Fibroblast of peridontal ligament (primary cell): Measurements from ENCODE around the gene C4orf17.
"Not testable (repeated sequence)": the region's sequence is repeated elsewhere in the genome, so short reads cannot be mapped to it uniquely, and the experiment has no call there.

ENCODE experiments used
- DNase-seq: peaks from one replicate; pipeline ENCODE4 v3.0.0-alpha.2; 2010; ENCODE audit errors: extremely low read depth

C4orf17 gene

DNA sequence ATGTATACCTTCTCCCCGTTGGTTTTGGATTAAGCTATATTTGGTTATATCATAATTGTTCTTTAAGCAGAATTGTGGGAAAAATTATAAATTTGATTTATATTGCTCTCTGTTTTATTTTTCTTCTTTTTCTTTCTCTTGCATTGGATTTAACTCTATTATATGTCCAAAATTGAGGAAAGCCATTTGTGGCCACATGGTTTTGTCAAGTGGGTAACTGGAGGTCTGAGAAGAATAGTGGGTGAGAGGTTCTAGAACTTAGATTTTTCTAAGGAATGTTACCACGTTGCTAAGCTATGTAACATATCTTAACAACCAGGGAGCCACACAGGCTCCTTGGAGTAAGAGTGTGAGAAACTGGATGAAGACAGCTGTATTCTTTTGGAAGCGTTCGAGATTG lies at the start of gene C4orf17:
Gene C4orf17, plus strand, starts transcription at position 301 of the 400 bp plus-strand sequence. CDS start 2,061 bp downstream, outside the sequence.
- no peak for DNase-seq

DNA sequence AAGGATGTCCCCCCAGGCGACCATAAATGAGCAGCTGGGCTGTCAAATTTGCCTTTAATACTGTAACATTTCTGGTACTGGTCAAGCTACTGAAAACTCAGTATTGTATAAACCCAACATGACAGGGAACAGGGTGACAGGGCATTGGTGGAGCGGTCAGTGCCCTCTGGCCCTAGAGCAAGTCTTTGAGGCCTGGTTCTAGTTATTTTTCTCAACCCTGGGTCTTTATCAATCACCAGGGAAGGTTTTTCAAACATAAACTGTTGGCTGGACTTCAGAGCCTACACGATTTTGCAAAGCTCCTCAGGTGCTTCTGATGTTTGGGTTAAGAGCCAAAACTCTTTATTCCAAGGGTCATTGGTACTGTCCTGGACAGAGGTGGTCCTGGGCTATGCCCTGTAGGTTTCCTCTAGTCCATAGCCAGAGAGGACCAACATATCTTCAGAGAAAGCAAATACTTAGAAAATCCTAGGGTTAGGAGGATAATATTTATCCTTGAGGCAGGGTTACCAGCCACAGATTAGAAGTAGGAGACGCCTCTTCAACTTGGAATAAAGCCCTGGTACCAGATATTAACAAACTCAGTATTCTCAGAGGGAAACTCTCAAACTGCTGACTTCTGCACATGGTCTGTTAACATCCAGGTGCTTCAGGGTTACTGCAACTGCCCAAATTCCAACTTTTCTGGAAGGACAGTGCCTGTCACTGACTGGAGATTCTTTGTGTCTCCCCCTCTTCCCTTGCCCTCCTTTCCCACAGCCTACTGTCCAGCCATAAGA lies 49.0 kb upstream of the C4orf17 start:
- no peak for DNase-seq

DNA sequence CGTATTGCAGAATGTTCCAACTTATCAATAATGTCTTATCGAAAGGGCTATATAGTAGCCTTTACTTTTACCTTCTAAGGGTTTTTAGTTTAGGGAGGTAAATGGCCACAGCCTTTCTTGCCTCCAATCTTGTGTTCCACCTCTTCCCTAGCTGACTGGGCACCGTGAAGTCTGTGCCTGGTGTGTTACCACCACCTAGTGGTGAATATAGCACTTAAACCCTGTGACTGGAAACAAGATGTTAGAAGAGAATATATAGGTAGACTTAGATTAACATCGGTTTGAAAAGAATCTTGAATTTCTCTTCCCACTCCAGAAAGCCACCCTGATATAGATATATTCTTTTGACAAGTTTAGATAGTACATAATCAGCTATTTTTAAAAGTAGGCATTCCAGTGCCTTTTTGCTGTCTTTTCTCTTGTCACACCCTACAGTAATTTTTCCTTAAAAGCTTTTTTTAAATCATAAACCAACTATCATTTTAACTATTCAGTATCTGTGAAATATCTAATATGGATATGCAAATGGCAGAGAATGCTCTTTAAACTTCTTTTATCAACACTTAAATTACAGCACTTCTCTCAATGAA lies 47.9 kb upstream of the C4orf17 start:
- DNase-seq: peak; percentile 84

DNA sequence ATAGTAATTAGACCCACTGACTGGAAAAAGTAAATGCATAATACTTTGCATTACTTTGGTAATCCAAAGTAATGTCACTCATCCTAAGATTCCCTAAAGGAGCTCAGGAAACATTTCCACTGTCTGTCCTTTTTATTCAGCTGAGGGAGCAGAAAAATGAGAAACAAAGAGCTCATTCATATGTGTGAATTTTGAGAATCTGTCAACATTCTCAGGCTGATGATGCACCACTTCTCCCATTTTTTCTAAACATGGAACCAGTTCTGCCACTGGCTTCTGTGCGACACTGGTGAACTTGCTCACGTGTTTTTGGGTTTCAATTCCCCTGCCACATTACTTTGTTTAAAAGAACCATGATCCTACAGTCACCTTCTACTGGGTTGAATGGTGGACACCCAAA lies 47.3 kb upstream of the C4orf17 start:
- no peak for DNase-seq

DNA sequence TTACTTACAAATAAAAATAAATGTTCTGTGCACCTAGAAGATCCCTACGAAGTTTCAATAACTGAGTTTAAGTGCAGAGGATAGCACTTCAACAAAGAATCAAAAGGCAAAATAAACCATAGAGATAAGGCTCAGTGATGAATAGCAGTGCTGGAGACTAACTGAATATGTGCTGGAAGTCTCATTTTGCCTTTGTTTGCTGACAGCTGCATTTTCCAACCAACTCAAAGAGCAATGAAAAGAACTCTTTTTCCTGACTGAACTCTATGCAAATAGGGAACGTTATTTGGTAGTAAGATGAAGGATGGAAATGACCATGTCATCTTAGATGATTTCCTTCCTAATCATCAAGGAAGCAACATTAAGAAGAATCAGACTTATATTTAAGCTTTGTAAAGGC lies 42.9 kb upstream of the C4orf17 start:
- no peak for DNase-seq

DNA sequence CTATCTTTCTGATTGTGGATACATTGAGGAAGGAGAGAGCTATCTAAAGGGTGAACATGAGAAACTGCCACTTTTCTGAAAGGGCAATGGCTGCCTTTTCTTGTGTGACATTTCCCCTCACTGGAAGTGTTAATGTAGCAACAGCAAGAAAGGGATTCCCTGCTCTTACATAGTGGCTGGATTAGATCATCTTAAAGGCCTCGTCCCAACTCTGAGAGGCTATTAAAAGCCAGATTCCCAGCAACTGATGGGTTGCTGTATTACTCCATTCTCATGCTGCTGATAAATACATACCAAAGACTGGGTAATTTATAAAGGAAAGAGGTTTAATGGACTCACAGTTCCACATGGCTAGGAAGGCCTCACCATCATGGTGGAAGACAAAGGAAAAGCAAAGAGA lies 41.9 kb upstream of the C4orf17 start:
- DNase-seq: no peak

DNA sequence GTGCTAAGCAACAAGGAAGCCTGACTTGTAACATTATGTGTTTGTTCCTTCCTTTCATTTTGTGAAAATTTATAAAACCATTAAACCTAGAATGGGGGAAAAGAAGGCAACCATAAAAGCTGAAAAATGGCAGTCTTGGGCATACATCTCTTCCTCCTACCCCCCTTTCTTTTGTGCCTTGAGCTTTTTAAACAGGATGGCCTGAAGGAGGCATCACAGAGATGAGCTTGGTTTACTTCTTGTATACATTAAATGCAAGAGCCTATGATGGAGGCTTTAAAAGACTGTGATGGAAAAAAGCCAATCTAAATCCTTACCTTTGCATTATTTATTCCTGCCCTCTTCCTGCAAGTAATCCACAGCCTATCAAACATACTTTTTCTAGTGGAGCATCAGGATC lies 39.5 kb upstream of the C4orf17 start:
- no peak for DNase-seq

DNA sequence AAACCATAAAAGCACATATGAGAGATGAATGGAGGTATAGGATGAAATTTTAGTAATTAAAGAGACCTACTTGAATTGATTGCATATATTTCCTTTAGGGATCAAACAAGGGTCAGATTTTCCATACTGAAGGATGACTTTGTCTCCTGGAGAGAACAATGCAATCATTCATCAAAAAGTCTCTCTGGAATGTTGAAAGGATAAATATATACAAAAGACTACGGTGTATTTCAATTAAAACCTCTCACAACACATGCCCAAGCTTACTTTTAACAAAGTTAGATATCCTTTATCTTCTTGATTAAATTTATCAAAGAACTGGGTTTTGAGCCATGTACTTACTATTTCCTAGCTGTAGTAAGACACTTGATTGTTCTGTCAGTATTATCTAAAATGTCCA lies 38.9 kb upstream of the C4orf17 start:
- no peak for DNase-seq

DNA sequence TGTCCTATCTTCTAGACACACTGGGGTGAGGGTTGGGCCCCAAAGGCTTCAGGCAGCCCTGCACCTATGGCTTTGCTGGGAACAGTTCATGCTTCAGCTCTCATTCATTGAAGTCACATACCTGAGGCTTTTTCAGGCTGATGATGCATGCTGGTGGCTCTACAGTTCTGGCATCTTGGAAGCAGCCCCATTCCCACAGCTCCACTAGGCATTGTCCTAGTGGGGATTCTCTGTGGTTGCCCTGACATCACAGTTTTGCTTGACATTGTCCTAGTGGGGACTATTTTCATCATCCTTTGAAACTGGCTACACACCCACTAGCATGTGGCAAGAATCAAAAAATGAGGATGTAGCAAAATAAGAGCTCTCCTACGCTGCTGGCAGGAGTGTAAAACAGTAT lies 37.7 kb upstream of the C4orf17 start:
- no peak for DNase-seq

DNA sequence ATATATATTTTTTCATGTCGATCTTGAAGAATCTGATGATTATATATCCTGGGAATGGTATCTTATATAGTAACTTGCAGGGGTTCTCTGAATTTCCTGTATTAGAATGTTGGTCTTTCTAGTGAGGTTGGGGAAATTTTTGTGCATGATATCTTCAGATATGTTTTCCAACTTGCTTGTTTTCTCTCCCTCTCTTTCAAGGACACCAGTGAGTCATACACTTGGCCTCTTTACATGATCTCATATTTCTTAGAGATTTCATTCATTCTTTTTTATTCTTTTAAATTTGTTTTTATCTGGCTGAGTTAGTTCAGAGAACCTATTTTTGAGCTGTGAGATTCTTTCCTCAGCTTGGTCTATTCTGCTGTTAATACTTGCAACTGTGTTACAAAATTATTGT lies 27.2 kb upstream of the C4orf17 start:
- DNase-seq: peak; percentile 42

DNA sequence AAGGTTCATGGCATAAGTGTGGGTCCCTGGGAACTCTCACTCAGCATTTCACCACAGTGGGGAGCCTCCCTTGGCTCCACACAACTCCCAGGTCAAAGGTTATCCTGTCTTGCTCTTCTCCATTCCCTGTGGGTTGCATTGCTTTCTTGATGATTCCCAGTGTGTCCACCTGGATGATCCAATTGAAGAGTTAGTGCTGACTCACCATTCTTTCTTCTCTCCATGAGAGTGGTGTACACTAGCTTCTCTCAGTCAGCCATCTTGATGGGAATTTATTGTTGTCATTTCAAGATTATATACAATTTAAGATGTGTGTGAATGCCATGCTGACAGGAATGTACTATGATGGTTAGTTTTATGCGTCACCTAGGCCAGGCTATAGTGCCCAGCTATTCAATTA lies 25.6 kb upstream of the C4orf17 start:
- no peak for DNase-seq

DNA sequence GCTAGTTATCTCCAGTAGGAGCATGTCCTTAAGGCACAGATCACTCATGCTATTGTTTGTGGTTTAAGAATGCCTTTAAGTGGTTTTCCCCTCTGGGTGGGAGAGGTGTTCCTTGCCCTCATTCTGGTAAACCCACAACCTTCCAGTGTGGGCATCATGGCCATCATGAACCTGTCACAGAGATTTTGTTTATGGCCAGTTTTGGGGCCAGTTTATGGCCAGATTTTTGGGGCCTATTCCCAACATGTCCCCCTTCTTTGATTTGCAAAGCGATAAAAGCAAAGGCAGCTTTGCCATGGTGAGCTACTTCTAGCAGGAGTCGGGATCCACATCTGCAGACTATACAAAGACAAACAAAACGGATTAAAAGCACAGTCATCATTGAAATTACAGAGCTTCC lies 24.2 kb upstream of the C4orf17 start:
- not testable (repeated sequence) for DNase-seq

DNA sequence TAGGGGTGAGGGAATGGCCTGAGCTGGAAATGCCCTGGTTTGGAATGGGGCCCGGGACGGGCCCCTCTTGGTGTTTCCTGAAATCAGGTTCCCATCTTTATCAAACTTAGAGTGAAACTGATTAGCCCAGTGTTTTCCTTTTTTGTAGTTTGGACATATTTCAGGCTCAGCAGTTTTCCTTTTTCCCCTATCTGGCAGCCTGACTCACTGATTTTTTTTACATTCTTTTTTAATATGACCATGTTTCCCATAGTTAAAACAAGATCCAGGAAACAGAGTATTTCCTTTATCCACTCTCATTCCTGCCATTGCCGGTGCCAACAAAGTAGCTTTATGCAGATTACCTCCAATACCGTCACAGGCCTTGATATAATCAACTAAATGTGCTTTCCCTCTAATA lies 20.5 kb upstream of the C4orf17 start:
- no peak for DNase-seq

DNA sequence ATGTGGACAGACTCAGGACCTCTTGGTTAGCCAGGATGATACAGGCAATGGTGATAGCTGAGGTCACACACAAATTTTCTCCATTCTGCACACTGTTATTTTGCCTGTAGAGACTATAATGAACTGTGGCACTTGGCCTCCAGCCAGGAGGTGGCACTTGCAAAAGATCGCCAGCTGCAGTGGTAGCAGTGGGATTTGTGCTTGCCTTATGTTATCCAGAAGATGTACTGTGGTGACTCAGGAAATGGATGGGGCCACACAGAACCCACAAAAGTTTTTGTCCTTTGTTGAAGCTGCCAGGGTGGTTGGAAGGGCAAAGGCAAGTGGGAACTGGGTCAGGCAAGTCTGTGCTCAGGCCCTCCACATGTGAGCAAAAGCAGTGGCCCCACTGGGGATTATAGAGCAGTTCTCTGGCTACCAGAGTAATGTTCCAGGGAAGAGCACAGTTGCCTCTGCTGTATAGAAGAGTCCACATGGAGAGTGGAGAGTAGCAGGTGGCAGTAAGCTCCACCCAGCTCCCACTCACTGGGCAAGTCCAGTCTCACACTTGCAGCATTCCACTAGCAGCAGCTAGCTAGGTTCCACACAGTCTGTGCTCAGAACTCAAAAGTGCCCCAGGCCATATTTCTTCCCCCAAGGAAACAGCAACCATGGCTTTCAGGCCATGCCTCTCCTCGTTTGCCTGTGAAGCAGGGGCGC lies 5.9 kb upstream of the C4orf17 start:
- DNase-seq: no peak

DNA sequence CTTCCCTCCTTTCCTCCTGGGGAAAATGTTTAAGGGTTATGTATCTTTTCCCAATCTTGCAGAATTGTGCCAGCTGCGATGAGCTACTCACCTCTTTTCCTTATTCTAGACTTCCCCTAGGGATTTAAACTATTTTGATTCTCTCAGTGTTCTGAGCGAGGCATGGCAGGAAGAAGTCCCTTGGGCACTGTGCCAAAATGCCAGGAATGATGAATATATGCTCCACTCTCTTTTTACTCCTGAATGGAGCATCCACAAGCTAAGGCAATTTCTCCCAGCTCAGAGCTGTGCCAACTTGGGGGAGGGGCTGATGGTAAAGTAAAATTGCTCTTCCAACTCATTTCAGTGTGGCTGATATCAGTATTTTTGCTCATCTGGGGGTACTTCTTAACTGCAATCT lies 4.0 kb upstream of the C4orf17 start:
- no peak for DNase-seq

DNA sequence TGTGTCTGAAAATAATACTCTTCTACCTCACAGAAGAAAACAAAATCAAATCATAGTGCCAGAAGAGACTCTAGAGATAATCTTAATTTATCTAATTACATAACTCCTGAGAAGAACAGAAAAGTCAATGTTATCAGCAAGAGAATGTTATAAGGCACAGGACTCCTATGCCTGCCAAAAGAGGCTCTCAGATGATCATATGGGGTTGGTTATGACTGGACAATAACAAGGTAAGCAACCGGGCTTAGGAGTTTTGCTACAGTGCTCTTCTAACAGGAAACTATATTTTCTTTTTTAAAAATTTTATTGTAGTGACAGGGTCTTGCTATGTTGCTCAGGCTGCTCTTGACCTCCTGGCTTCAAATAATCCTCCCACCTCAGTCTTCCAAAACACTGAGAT lies 3.5 kb upstream of the C4orf17 start:
- DNase-seq: no peak

DNA sequence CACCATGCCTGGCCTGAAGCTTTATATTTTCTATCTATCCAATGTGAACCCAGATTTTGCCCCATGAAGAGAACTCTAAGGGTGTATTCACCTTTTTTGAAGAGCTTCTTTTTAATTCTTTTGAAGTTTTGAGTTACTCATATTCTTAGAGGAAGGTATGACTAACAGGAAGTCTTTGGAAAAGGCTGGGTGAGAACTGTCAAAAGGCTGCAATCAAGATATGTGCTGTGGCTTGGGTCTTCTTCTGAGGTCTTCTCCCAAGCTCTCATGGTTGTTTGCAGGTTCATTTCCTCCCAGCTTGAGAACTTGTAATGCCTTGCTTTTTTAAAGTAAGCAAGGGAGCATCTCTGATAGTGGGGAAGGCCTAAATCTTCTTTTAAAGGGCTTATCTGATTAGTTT lies 3.1 kb upstream of the C4orf17 start:
- no peak for DNase-seq

DNA sequence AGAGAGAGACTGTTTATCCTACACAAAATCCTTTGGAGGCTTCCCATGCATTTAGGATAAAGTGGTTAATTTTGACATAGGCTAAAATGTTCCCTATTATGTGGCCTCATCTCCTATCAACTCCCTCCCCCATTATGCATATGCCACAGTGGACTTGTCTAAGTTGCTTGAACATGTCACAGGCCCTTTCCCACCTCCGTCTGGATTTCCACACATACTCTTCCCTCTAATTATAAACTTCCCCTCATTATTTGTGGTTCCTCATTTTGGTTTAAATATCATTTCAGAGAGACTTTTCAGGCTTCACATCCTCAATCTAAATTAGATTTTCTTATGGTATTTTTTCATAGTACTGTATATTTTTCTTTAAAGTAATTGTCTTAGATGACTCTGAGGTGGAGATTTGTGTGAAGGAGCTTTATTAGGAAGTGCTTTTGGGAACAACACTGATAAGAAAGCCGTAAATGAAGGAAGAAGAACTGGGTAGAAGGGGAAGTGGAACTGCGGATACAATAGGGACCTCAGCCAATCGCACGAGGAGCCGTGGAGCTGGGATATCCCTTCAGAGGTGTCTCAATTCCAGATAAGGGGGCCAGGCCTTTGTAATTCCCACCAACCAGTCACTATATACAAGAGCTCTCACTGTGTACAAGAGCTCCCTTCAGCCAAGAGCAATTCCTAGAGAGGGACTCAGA lies 7.9 kb downstream of the C4orf17 start:
- DNase-seq: no peak

DNA sequence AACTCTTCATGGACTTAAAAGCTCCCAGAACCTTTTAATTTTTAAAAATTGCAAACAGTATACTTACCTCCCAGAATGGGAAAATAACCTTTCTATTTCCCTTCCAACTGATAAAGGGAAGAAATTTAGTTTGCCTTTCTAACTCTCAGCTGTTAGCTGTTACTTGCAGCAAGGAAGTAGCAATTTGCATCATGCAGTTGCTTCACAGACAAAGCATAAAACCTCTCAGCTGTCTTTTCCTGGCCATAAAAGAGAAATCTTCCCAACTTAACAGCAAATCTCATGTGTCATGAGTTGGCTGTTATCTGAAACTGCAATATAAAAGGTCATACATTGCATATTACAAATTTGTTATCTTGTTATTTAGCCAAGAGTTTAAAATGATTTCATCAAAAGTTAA lies 18.4 kb downstream of the C4orf17 start:
- peak; percentile 32 for DNase-seq

DNA sequence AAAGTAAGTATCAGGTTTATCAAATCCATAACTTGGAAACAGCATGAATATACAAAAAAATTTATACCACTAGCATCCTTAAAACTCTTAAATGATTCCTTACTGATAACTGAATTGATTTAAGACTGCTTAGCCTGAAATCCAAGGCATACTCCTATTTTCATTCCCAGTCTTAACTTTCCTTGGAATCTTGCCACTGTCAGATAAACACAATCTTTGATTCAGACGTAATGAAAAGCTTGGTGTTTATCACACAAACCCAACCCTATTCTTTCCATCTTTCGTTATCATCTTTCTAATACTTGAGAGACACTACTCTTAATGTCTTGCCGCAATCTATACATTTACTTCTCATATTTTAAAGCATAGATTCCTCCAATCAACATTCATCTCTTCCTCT lies 19.1 kb downstream of the C4orf17 start:
- DNase-seq: peak; percentile 8

DNA sequence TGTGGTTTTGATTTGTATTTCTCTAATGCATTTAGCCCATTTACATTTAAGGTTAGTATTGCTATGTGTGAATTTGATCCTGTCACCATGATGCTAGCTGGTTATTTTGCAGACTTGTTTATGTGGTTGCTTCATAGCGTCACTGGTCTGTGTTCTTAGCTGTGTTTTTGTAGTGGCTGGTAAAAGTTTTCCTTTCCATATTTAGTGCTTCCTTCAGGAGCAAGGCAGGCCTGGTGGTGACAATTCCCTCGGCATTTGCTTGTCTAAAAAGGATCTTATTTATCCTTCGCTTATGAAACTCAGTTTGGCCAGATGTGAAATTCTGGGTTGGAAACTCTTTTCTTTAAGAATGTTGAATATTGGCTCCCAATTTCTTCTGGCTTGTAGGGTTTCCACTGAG lies 23.9 kb downstream of the C4orf17 start:
- not testable (repeated sequence) for DNase-seq

DNA sequence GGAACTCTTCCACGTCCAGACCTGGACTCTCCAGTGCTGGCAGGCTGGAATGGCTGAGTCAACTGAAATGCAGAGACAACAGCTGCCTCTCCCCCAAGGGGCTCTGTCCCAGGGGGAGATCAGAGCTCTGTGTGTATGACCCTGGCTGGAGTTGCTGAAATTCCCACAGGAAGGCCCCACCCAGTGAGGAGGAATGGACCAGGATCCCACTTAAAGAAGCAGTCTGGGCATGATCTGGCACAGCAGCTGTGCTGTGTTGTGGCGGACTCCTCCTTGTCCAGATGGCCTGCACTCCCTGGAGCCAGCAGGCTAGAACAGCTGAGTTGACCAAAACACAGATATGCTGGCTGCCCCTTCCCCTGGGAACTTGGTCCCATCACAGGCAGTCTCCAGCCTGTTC lies 25.4 kb downstream of the C4orf17 start:
- DNase-seq: no peak

DNA sequence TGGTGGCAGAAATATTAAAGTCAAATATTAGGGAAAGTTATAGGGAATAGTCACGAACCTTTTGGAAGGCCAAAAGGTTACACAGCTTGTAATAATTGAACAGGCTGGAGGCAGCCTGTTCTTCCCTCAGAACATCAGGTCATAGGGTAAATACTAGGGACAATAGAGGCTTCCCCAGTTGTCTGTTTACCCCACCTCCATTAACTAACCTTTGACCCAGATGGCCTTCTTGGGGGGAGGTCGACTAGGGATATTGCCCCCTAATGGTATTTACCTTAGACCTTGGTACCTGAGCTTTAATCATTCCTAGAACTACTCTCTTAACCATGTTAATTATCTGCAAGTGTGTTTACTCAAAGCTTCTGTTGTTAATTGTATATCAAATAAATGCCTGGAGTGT lies 26.0 kb downstream of the C4orf17 start:
- no peak for DNase-seq
